Epithelial cell of prostate (primary cell): Measurements from ENCODE around the gene GINS2.

Experiments used
- DNase-seq: peaks from one replicate; pipeline ENCODE4 v3.0.0-alpha.2; 2011; ENCODE audit warnings: low read depth, low spot score
- H3K27ac ChIP-seq: fragments of 450-650 bp; 2 replicates; pipeline ENCODE4 v1.5.1; 2017; ENCODE audit warnings: mild to moderate bottlenecking

Gene GINS2

DNA sequence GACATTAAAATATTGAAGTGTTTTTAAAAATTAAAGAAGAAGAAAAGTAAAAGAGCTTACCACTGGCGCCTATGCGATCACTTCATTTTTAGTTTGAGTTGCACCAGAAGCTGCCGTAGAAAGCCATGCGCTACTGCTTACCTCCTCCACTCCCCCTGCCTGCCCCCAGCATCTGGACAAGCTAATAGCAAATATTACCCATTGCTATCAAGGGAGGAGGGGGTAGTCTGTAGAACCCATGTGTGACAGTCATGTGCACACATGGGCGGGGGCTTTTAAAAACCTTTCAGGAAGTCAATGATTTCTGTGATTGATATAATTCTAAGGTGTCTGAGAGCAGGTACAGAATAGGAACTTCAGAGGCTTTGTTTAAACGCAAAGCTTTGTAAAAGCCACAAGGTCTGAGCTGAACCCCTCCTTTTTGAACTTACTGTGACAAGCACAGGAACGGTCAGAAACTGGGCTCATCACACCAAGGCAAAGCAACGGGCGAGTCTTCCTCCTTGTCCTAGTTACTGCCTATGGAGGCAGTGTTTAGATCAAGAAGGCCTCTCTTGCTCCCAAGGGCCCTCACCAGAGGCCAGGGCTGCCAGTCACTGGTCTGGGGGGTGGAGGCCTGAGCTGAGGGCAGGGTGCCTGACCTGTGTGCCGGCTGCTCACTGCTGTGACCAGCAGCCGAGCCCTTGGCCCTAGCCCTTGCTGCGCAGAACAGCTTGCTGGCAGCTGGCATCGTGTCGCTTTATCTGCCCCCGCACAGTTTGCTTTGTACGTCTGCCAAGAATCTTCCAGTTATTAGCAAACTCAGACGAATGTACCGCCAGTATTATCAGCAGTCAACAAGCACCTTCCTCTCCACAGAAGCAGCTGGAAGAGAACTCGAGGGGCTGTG is 15.0 kb downstream of the GINS2 start:
- DNase-seq: no peak
- H3K27ac ChIP-seq: no peak overlapping the region

DNA sequence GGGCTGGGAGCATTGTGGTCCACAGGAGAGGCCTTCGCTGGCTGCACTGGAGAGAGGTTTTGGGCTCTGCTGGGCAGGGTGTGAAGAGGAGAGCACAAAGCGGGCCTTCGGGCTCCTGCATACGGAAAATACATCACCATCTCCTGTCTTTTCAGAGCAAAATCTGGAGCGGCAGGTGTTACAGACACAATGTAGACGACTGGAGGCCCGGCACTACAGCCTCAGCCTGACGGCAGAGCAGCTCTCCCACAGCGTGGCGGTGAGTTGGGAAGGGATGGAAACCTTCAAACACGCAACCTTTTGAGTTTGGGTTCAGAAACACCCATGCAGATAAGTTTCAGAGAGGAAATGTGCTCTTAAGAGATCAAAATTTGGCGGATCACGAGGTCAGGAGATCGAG is 17.9 kb downstream of the GINS2 start:
- no peak for DNase-seq
- H3K27ac ChIP-seq: no peak overlapping the region

GRCh38 chr16:85668676-85669424 is 19.9 kb downstream of the GINS2 start:
- no peak overlapping the region for H3K27ac ChIP-seq
- no peak for DNase-seq

- no peak for DNase-seq
- H3K27ac ChIP-seq: no peak overlapping the region
These were observed 20.8 kb downstream of the GINS2 start for GRCh38 chr16:85667841-85668413.

GRCh38 chr16:85667261-85667660 is 21.5 kb downstream of the GINS2 start:
- no peak for DNase-seq
- H3K27ac ChIP-seq: no peak overlapping the region

DNA sequence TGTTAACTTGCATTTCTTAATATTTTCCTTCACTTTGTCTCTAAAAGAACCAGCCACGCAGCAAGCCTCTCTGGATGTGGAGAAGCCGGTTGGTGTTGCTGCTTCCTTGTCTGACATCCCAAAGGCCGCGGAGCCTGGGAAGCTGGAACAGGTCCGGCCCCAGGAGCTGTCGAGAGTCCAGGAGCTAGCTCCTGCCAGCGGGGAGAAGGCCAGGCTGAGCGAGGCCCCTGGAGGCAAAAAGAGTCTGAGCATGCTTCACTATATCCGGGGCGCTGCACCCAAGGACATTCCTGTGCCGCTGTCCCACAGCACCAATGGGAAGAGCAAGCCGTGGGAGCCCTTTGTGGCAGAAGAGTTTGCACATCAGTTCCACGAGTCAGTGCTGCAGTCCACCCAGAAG is 22.8 kb downstream of the GINS2 start:
- DNase-seq: no peak
- no peak overlapping the region for H3K27ac ChIP-seq

GRCh38 chr16:85665373-85665740 is 23.4 kb downstream of the GINS2 start:
- no peak overlapping the region for H3K27ac ChIP-seq
- no peak for DNase-seq

DNA sequence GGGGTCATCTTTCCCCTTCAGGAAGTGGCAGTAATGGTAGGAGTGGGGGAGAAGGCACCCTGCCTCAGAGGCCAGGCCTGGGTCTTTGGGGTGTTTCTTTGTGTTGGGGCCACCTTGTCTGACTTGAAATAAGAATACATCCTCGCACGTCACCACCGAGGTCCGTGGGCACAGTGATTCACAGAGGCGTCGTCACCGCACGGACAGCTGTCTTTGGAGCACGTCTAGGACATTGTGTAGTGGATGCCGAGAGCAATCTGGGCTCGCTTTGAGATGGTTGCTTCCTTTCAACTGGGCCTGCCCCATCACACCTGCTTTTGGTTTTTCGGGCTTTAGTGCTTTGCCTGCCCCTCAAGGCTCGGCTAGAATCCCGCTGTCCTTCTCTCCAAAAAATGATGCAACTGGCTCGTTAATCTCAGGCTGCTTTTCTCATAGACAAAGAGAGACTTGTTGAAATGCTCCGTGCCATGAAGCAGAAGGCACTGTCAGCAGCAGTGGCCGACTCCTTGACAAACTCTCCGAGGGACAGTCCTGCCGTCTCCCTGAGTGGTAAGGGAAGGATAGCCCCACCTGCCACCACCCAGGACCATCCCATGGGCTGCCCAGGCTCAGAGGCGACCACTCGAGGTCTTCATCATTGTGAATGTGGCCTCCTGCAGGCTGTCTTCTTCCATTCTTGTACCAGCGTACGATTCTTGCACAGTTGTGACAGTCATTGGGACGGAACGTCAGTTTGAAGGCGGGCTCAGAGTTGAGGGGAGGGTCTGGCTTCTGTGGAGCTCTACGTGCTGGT is 24.0 kb downstream of the GINS2 start:
- H3K27ac ChIP-seq: no peak overlapping the region
- DNase-seq: no peak

- no peak overlapping the region for H3K27ac ChIP-seq
These were observed 24.8 kb downstream of the GINS2 start for GRCh38 chr16:85663891-85664321.

DNA sequence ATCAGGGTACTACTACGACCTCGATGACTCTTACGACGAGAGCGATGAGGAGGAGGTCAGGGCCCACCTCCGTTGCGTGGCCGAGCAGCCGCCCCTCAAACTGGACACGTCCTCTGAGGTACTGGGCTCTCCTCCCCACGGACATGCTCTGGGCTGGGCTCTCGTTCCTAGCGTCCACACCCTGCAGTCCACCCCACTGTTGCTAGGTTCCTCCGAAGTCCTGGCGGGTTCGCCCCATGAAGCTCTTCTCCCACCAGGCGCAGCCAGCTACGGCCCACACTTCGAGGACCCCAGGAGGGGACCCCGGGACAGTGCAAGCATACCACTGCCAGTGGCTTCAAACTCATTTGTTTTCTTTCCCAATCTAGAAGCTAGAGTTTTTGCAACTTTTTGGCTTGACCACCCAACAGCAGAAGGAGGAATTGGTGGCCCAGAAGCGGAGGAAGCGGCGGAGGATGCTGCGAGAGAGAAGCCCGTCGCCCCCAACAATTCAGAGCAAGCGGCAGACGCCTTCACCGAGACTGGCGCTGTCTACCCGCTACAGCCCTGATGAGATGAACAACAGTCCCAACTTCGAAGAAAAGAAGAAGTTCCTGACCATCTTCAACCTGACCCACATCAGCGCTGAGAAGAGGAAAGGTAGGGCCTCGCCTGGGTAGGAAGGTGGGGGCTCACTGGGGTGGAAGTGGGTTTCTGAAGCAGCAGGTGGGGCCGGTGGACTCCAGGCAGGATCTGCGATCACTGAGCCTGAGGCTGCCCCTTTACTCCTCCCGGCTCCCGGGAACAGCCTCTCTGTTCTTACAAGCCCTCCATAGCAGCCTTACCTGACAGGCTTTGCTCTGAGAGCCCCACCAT is 25.6 kb downstream of the GINS2 start:
- no peak for DNase-seq
- H3K27ac ChIP-seq: no peak overlapping the region

More at GRCh38 chr16:85663891-85664321, 24.8 kb downstream of the GINS2 start:
- DNase-seq: no peak

- no peak for DNase-seq
- H3K27ac ChIP-seq: no peak overlapping the region
These were observed 26.3 kb downstream of the GINS2 start for GRCh38 chr16:85662482-85662812.

- DNase-seq: no peak
- H3K27ac ChIP-seq: no peak overlapping the region
These were observed 26.8 kb downstream of the GINS2 start for GRCh38 chr16:85661740-85662481.

DNA sequence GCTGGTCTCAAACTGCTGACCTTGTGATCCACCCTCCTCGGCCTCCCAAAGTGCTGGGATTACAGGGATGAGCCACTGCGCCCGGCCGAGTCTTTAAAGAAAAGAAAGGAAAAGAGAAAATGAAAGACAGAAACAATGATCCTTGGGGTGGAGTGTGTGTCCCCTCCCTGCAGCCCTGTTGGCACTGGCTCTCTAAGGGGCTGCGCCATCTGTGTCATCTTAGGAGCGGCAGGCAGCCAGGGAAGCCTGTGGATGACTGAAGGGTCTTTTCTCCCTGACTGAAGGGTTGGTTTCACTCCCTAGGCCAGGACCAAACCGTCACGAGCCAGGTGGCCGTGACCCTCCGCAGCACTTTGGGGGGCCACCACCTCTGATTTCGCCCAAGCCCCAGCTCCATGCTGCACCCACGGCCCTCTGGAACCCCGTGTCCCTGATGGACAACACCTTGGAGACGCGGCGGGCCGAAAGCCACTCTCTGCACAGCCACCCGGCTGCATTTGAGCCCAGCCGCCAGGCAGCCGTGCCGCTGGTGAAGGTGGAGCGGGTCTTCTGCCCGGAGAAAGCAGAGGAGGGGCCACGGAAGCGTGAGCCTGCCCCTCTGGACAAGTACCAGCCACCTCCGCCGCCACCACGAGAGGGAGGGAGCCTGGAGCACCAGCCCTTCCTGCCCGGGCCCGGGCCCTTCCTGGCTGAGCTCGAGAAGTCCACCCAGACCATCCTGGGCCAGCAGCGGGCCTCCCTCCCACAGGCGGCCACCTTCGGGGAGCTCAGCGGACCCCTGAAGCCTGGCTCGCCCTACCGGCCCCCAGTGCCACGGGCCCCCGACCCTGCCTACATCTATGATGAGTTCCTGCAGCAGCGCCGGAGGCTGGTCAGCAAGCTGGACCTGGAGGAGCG is 27.7 kb downstream of the GINS2 start:
- no peak overlapping the region for H3K27ac ChIP-seq

GRCh38 chr16:85659805-85660511 is 28.8 kb downstream of the GINS2 start:
- no peak overlapping the region for H3K27ac ChIP-seq
- no peak for DNase-seq

More for the DNA sequence above, 27.7 kb downstream of the GINS2 start:
- no peak for DNase-seq

GRCh38 chr16:85659336-85659735 is 29.4 kb downstream of the GINS2 start:
- no peak overlapping the region for H3K27ac ChIP-seq
- DNase-seq: no peak

DNA sequence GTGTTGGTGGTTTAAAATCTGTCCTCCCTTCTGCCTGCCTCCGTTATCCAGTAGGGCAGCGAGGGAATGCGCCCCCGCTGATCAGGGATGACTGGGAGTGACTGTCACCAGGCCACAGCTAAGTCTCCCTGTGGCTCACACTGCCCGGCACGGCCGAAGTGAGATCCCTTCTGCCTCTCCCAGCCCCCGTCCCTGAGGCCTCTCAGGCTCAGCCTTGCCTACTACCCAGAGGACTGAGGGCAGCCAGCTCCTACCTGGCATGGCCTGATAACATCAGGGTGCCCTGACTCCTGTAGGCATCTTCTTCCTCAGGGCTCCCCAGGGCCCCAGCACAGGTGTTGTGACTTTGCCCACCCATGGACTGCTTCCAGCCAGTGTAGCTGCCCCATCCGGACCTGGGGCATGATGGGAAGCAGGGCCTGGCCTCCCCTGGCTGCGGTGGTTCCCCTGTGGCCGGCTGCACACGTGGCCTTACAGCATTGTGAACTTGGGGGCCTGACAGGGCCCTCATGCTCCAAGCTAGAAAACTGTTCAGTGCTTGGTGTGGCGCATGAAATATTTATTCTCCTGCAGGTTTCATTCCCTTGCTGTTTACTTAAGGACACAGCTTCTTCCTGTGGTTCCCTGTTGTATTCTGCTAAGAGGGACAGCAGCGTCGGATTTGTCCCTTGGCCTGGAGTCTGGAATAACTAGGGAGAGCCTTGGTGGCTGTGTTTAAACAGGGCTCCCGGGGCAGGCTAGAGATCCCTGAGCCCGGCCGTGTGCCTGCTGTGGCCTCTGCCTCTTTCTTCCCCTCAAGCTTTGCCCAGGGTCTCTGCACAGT is 30.0 kb downstream of the GINS2 start:
- no peak overlapping the region for H3K27ac ChIP-seq
- no peak for DNase-seq
